PC-3 (cell line): ENCODE data around the gene GPC5. TPM values are rescaled to one million over a fixed set of nuclear protein-coding genes. Genes with fewer than 3 reads are reported as not detected.
"Not testable (repeated sequence)": the region's sequence is repeated elsewhere in the genome, so short reads cannot be mapped to it uniquely, and the experiment has no call there.

Source experiments
- ATAC-seq: fragments of 200-7000 bp; cut with Tn5 transposase; 2 replicates; pipeline ENCODE4 v1.9.1; 2020; ENCODE audit warnings: mild to moderate bottlenecking, moderate library complexity
- BruUV-seq: library from RNA; stranded (reverse); fragments of 400-500 nt; replicated peaks from 2 replicates; lab custom pipeline; 2021; lab: Mats Ljungman, UMichigan
- CTCF ChIA-PET: fragments of 300-600 bp; sonication (Branson Sonifier 250); formaldehyde crosslinking; loops from one replicate; lab custom pipeline; 2022; ENCODE audit warnings: antibody characterized with exemption; lab: Charles Lee
- POLR2A ChIA-PET: fragments of 300-600 bp; sonication (Branson Sonifier 250); formaldehyde crosslinking; loops from one replicate; lab custom pipeline; 2022; ENCODE audit warnings: antibody characterized with exemption; ENCODE audit not compliant: unreplicated experiment; lab: Charles Lee
- DNase-seq: peaks from one replicate; pipeline ENCODE4 v3.0.0-alpha.2; 2015
- H2AFZ ChIP-seq: fragments of 300-600 bp; sonication (generic); 2 replicates; pipeline ENCODE4 v1.6.0; 2016; ENCODE audit warnings: antibody characterized with exemption, low read length
- H3F3A ChIP-seq: fragments of 300-600 bp; sonication (generic); one replicate; pipeline ENCODE4 v1.6.0; 2017; ENCODE audit warnings: antibody characterized with exemption, low read length, control low read depth, mild to moderate bottlenecking; ENCODE audit not compliant: unreplicated experiment
- H3K27ac ChIP-seq: fragments of 300-600 bp; sonication (generic); 2 replicates; pipeline ENCODE4 v1.5.1; 2016; ENCODE audit warnings: mild to moderate bottlenecking, low read length
- H3K27me3 ChIP-seq: fragments of 300-600 bp; sonication (generic); 2 replicates; pipeline ENCODE4 v1.6.1; 2016; ENCODE audit warnings: low read length, mixed read lengths
- H3K36me3 ChIP-seq: fragments of 300-600 bp; sonication (generic); 2 replicates; pipeline ENCODE4 v1.6.1; 2016; ENCODE audit warnings: low read depth, mixed run types, low read length, mixed read lengths
- H3K4me1 ChIP-seq: fragments of 300-600 bp; sonication (generic); 2 replicates; pipeline ENCODE4 v1.5.1; 2016; ENCODE audit warnings: low read length; ENCODE audit not compliant: insufficient read depth
- H3K4me2 ChIP-seq: fragments of 300-600 bp; sonication (generic); 2 replicates; pipeline ENCODE4 v1.6.0; 2016; ENCODE audit warnings: low read length
- H3K4me3 ChIP-seq: fragments of 300-600 bp; sonication (generic); 2 replicates; pipeline ENCODE4 v1.5.1; 2016; ENCODE audit warnings: mild to moderate bottlenecking, low read length, mixed read lengths
- H3K79me2 ChIP-seq: fragments of 300-600 bp; sonication (generic); 2 replicates; pipeline ENCODE4 v1.6.1; 2017; ENCODE audit warnings: low read length, mixed read lengths
- H3K9ac ChIP-seq: fragments of 300-600 bp; sonication (generic); 2 replicates; pipeline ENCODE4 v1.6.0; 2016; ENCODE audit warnings: mild to moderate bottlenecking, low read length
- H3K9me2 ChIP-seq: fragments of 300-600 bp; sonication (generic); replicated peaks from 2 replicates; pipeline ENCODE4 v1.6.1; 2016; ENCODE audit warnings: mixed run types, low read length, mixed read lengths
- H3K9me3 ChIP-seq: fragments of 300-600 bp; sonication (generic); 2 replicates; pipeline ENCODE4 v1.6.1; 2016; ENCODE audit warnings: low read length, mixed read lengths
- H4K20me1 ChIP-seq: fragments of 300-600 bp; sonication (generic); 2 replicates; pipeline ENCODE4 v1.6.1; 2016; ENCODE audit warnings: low read length, mixed read lengths
- EZH2 ChIP-seq: fragments of 300-600 bp; sonication (generic); IDR thresholded peaks from one replicate; pipeline ENCODE4 v1.6.1; 2017; ENCODE audit warnings: antibody characterized with exemption, mild to moderate bottlenecking, low read length; ENCODE audit not compliant: unreplicated experiment
- EZH2phosphoT487 ChIP-seq: fragments of 300-600 bp; sonication (generic); IDR thresholded peaks from 2 replicates; pipeline ENCODE4 v1.6.1; 2018; ENCODE audit warnings: mild to moderate bottlenecking, antibody characterized with exemption, low read length, borderline replicate concordance
- intact Hi-C: fragments of 100-400 bp; cut with micrococcal nuclease; formaldehyde crosslinking; loops from 2 replicates; pipeline ENCODE4 v1.9.0; 2023
- total RNA-seq: library from RNA; depleted of rRNA; stranded (reverse); fragments of >200 nt; gene quantifications from 2 replicates; pipeline ENCODE4 v1.2.3, GENCODE V29; 2014
- TF ChIP-seq, protein P1 (sequence below): fragments of 300-600 bp; sonication (generic); conservative IDR thresholded peaks from 2 replicates; pipeline ENCODE4 v1.5.1; 2017; ENCODE audit warnings: antibody characterized with exemption, low read depth, mild to moderate bottlenecking, low read length

Gene GPC5
- total RNA-seq, 1 experiment from 2014 or later, result not detected

GRCh38 chr13:92296154-92296671 is 897.8 kb downstream of the GPC5 start:
- H3K27me3 ChIP-seq, H3K79me2 ChIP-seq, H3K9me2 ChIP-seq, H3K4me1 ChIP-seq, H3K9ac ChIP-seq, H2AFZ ChIP-seq, H3K36me3 ChIP-seq, DNase-seq, H3K9me3 ChIP-seq, POLR2A ChIA-PET, H3F3A ChIP-seq, BruUV-seq, H3K27ac ChIP-seq, intact Hi-C loops, ATAC-seq, CTCF ChIA-PET, H3K4me2 ChIP-seq, H4K20me1 ChIP-seq, H3K4me3 ChIP-seq: not testable (repeated sequence)

GRCh38 chr13:92297971-92298942 is 899.8 kb downstream of the GPC5 start:
- Histone ChIP-seq H3K9me2 (no peaks in the 10 kb centered on the region), H3K4me2 (no peak overlapping the region), H3F3A (no peaks in the 10 kb centered on the region), H2AFZ (no peak overlapping the region), H3K27me3 (no peaks in the 10 kb centered on the region), H3K4me3 (no peak overlapping the region), H3K9me3 (no peaks in the 10 kb centered on the region), H3K36me3 (no peaks in the 10 kb centered on the region), H3K27ac (no peak overlapping the region), H4K20me1 (no peaks in the 10 kb centered on the region), H3K79me2 (no peaks in the 10 kb centered on the region), H3K9ac (no peak overlapping the region), H3K4me1 (no peaks in the 10 kb centered on the region)
- intact Hi-C loops, result no loop called here
- DNase-seq (no peak), ATAC-seq (no peak)
- POLR2A ChIA-PET, result no interaction called here
- no peak for TF ChIP-seq EZH2phosphoT487
- TF ChIP-seq, protein P1, sequence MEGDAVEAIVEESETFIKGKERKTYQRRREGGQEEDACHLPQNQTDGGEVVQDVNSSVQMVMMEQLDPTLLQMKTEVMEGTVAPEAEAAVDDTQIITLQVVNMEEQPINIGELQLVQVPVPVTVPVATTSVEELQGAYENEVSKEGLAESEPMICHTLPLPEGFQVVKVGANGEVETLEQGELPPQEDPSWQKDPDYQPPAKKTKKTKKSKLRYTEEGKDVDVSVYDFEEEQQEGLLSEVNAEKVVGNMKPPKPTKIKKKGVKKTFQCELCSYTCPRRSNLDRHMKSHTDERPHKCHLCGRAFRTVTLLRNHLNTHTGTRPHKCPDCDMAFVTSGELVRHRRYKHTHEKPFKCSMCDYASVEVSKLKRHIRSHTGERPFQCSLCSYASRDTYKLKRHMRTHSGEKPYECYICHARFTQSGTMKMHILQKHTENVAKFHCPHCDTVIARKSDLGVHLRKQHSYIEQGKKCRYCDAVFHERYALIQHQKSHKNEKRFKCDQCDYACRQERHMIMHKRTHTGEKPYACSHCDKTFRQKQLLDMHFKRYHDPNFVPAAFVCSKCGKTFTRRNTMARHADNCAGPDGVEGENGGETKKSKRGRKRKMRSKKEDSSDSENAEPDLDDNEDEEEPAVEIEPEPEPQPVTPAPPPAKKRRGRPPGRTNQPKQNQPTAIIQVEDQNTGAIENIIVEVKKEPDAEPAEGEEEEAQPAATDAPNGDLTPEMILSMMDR, result no peak
- TF ChIP-seq EZH2, result no peak
- CTCF ChIA-PET, result no interaction called here
- no TSS peak for BruUV-seq

- H3K27ac ChIP-seq, result no peak overlapping the region
- CTCF ChIA-PET, result no interaction called here
- no peak for TF ChIP-seq EZH2
- TF ChIP-seq, protein P1, result no peak
- no peak for TF ChIP-seq EZH2phosphoT487
- POLR2A ChIA-PET, result no interaction called here
- intact Hi-C loops, result no loop called here
- no peaks in the 10 kb centered on the region for H3K79me2 ChIP-seq
- DNase-seq (no peak), ATAC-seq (no peak)
- H3K9me2 ChIP-seq, result no peaks in the 10 kb centered on the region
- no peak overlapping the region for H3K4me3 ChIP-seq
- no TSS peak for BruUV-seq
- H3K27me3 ChIP-seq, result no peaks in the 10 kb centered on the region
- H3K9ac ChIP-seq, result no peak overlapping the region
- H2AFZ ChIP-seq, result no peak overlapping the region
- no peaks in the 10 kb centered on the region for H3K4me1 ChIP-seq
- no peak overlapping the region for H3K4me2 ChIP-seq
- H3F3A ChIP-seq, result no peaks in the 10 kb centered on the region
- H4K20me1 ChIP-seq, result no peaks in the 10 kb centered on the region
- no peaks in the 10 kb centered on the region for H3K36me3 ChIP-seq
- no peaks in the 10 kb centered on the region for H3K9me3 ChIP-seq
Observed at GRCh38 chr13:92300651-92301050, 902.2 kb downstream of the GPC5 start.
